Hepatocyte (in vitro differentiated cells): Measurements from ENCODE around the gene ATG10.

Experiments used
- CTCF ChIP-seq: fragments of 200-600 bp; sonication (generic); IDR thresholded peaks from 2 replicates; pipeline ENCODE4 v1.5.1; 2016; ENCODE audit warnings: antibody characterized with exemption, mild to moderate bottlenecking; ENCODE audit not compliant: poor library complexity
- EZH2 ChIP-seq: fragments of 200-600 bp; sonication (generic); IDR thresholded peaks from 2 replicates; pipeline ENCODE4 v1.6.1; 2016; ENCODE audit warnings: antibody characterized with exemption, mild to moderate bottlenecking, borderline replicate concordance
- EZH2phosphoT487 ChIP-seq: fragments of 200-600 bp; sonication (generic); IDR thresholded peaks from one replicate; pipeline ENCODE4 v1.6.1; 2018; ENCODE audit warnings: antibody characterized with exemption, mild to moderate bottlenecking, low read depth, moderate library complexity; ENCODE audit not compliant: unreplicated experiment, severe bottlenecking

GRCh38 chr5:82252744-82253143 lies 280.9 kb downstream of the ATG10 start:
- no peak for TF ChIP-seq CTCF
- no peak for TF ChIP-seq EZH2
- no peak for TF ChIP-seq EZH2phosphoT487
